ENCODE measurements around the gene KRT75. TPM values are rescaled to one million over a fixed set of nuclear protein-coding genes. Genes with fewer than 3 reads are reported as not detected.
A peak's percentile ranks its signal among the peaks of the same experiment; 100 is the strongest.

The KRT75 gene
- total RNA-seq, 1 experiment from 2014 or later = not detected

DNA sequence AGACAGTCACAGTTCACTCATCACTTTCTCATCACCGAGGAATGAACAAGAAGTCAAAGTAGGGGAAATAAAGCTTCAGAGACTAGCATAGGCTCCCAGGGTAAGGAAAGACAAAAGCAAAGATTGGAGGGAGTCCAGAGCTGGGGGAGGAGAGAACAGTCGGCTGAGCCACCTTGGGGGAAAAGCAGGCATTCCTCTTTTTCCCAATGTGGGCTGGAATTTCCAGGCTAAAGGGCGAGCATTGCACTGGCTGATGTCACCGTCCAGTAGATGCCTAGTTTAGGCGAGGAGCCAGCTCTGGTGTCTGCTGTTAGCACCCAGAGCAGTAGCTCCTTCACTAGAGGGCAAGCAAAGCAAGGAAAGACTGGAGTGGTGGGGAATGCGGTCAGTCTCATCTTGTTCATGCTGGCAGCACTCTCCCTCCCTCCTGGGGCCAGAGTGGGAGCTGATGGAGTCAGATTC lies 8.5 kb upstream of the KRT75 start (continued):
- peak; percentile 50; the same call in 1 of the 2 replicates for TF ChIP-seq POLR2AphosphoS5 (IDR thresholded peaks at IDR 0.05; ENCODE audit: low read depth, low read length)
- TF ChIP-seq ZNF274 (IDR thresholded peaks at IDR 0.05; ENCODE audit: low read depth, low read length) = no peak
- TF ChIP-seq TCF7L2 (IDR thresholded peaks at IDR 0.05; ENCODE audit: borderline replicate concordance, extremely low read depth, insufficient read depth, insufficient read length) = no peak
- peak; percentile 75 for TF ChIP-seq FOSL1 (IDR thresholded peaks at IDR 0.05; ENCODE audit: low read depth)
- peak; percentile 63; the same call in 1 of the 2 replicates for TF ChIP-seq RAD21 (IDR thresholded peaks at IDR 0.05; ENCODE audit: low read depth)

- peak; percentile 26 for DNase-seq (ENCODE audit: low read depth, low spot score)
- peak overlapping the region; percentile 60 for H3K27ac ChIP-seq (ENCODE audit: low read depth, low read length)
- RAD21 ChIA-PET (ENCODE audit: low non-redundant PET in 1 of 2, low total read pairs in 2 of 2, uncharacterized antibody in 2 of 2, unreplicated experiment in 2 of 2) = interaction anchor here in 1 of 2 experiments (1.3 kb wide), 1 partner anchor 46 kb away, joined by 3 read pairs; no protein-coding TSS in a partner anchor
- peak overlapping the region; percentile 25 for H2AFZ ChIP-seq (ENCODE audit: low read depth, low read length, poor library complexity, severe bottlenecking)
- CTCF ChIA-PET = interaction anchor here (1.1 to 2.8 kb wide), 2 partner anchors 46 to 436 kb away, joined by 3 to 9 read pairs; no protein-coding TSS in a partner anchor
- POLR2A ChIA-PET = interaction anchor here (1.7 kb wide), 1 partner anchor 293 kb away, joined by 4 read pairs; no protein-coding TSS in a partner anchor
- BruUV-seq (replicated peaks) = no TSS peak
- H3K4me1 ChIP-seq (ENCODE audit: control insufficient read depth in 1 of 2, insufficient read depth in 2 of 2, low read length in 2 of 2) = peaks cover 28 to 79% of the 10 kb centered on the region in 2 experiments
- TF ChIP-seq JUND (IDR thresholded peaks at IDR 0.05) (peak; percentile 85), SRF (IDR thresholded peaks at IDR 0.05; ENCODE audit: low read depth) (peak; percentile 83), FOSL1 (IDR thresholded peaks at IDR 0.05; ENCODE audit: low read depth) (peak; percentile 89), CEBPB (IDR thresholded peaks at IDR 0.05; ENCODE audit: low read depth) (peak; percentile 56), EZH2 (IDR thresholded peaks at IDR 0.05) (no peak), EGR1 (IDR thresholded peaks at IDR 0.05; ENCODE audit: low read depth) (peak; percentile 41; the same call in 1 of the 2 replicates), MAX (IDR thresholded peaks at IDR 0.05) (peak; percentile 36; the same call in 1 of the 2 replicates), TCF7L2 (IDR thresholded peaks at IDR 0.05; ENCODE audit: borderline replicate concordance, extremely low read depth, insufficient read depth, insufficient read length) (peak; percentile 41), POLR2A (IDR thresholded peaks at IDR 0.05; ENCODE audit: borderline replicate concordance, extremely low read depth, insufficient read depth, insufficient read length) (no peak), SP1 (IDR thresholded peaks at IDR 0.05; ENCODE audit: low read depth) (peak; percentile 82), CBX3 (IDR thresholded peaks at IDR 0.05; ENCODE audit: low read depth) (peak; percentile 30), ZBTB33 (IDR thresholded peaks at IDR 0.05; ENCODE audit: extremely low read depth, insufficient replicate concordance, low read length) (no peak)
- no peaks in the 10 kb centered on the region for H3K79me2 ChIP-seq (ENCODE audit: insufficient read depth, low read length)
- peak; percentile 58; the same call in 1 of the 2 replicates for ATAC-seq
- H4K20me1 ChIP-seq (ENCODE audit: insufficient read depth) = no peaks in the 10 kb centered on the region
- H3K4me2 ChIP-seq (ENCODE audit: low read length) = peak overlapping the region; percentile 68
- no peaks in the 10 kb centered on the region for H3K27me3 ChIP-seq (ENCODE audit: insufficient read depth, low read length)
- H3K9ac ChIP-seq (ENCODE audit: low read length) = peak overlapping the region; percentile 47
- no peaks in the 10 kb centered on the region for H3K9me3 ChIP-seq (ENCODE audit: control insufficient read depth in 1 of 2, insufficient read depth in 1 of 2, low read depth in 1 of 2, low read length in 2 of 2)
- peak overlapping the region in 1 of 2 experiments; percentile 11; a peak in 2 of 4 replicates for H3K4me3 ChIP-seq (replicated peaks in 1 of 2; ENCODE audit: low read depth in 1 of 2, low read length in 2 of 2)
- intact Hi-C loops (cut with micrococcal nuclease) = no loop called here
- no peaks in the 10 kb centered on the region for H3K36me3 ChIP-seq (ENCODE audit: control insufficient read depth in 1 of 2, insufficient read depth in 2 of 2, low read length in 2 of 2)
- H3K9me2 ChIP-seq (ENCODE audit: insufficient read depth) = no peaks in the 10 kb centered on the region
Measured at GRCh38 chr12:52441320-52441911, 7.2 kb upstream of the KRT75 start.
